ENCODE data around the gene HCN4. TPM values are rescaled to one million over a fixed set of nuclear protein-coding genes. Genes with fewer than 3 reads are reported as not detected.
A peak's percentile ranks its signal among the peaks of the same experiment; 100 is the strongest.

HCN4 gene
- total RNA-seq, 2 donors from 2014 or later: 6.9 to 45.3 TPM

GRCh38 chr15:73354241-73354640 is 14.5 kb downstream of the HCN4 start:
- H3K4me1 ChIP-seq: peaks cover 0 to 6% of the 10 kb centered on the region in 2 donors
- no peaks in the 10 kb centered on the region for H3K36me3 ChIP-seq
- no peaks in the 10 kb centered on the region for H3K9me3 ChIP-seq
- H3K4me3 ChIP-seq: no peak overlapping the region
- H3K27me3 ChIP-seq: no peaks in the 10 kb centered on the region
- TF ChIP-seq CTCF (IDR thresholded peaks at IDR 0.05): no peak
- DNase-seq (ENCODE audit: low spot score): no peak
- no peak overlapping the region for H3K27ac ChIP-seq

GRCh38 chr15:73353734-73354133 is 15.0 kb downstream of the HCN4 start:
- DNase-seq (ENCODE audit: low spot score): no peak

GRCh38 chr15:73352082-73352481 is 16.7 kb downstream of the HCN4 start:
- Histone ChIP-seq H3K36me3 (no peaks in the 10 kb centered on the region), H3K27ac (peak overlapping the region in 1 of 2 donors; percentile 25), H3K4me1 (peaks cover 0 to 6% of the 10 kb centered on the region in 2 donors), H3K9me3 (no peaks in the 10 kb centered on the region), H3K4me3 (no peak overlapping the region), H3K27me3 (no peaks in the 10 kb centered on the region)
- no peak for TF ChIP-seq CTCF (IDR thresholded peaks at IDR 0.05)
- DNase-seq (ENCODE audit: low spot score): no peak

More at GRCh38 chr15:73353734-73354133, 15.0 kb downstream of the HCN4 start:
- Histone ChIP-seq H3K9me3 (no peaks in the 10 kb centered on the region), H3K27me3 (no peaks in the 10 kb centered on the region), H3K4me1 (peaks cover 0 to 6% of the 10 kb centered on the region in 2 donors), H3K36me3 (no peaks in the 10 kb centered on the region), H3K4me3 (no peak overlapping the region), H3K27ac (no peak overlapping the region)
- TF ChIP-seq CTCF (IDR thresholded peaks at IDR 0.05): no peak

- Histone ChIP-seq H3K4me3 (no peak overlapping the region), H3K9me3 (no peaks in the 10 kb centered on the region), H3K4me1 (peaks cover 0 to 14% of the 10 kb centered on the region in 2 donors), H3K27me3 (no peaks in the 10 kb centered on the region), H3K27ac (no peak overlapping the region), H3K36me3 (no peaks in the 10 kb centered on the region)
- no peak for TF ChIP-seq CTCF (IDR thresholded peaks at IDR 0.05)
- no peak for DNase-seq (ENCODE audit: low spot score)
These were observed 19.6 kb downstream of the HCN4 start for GRCh38 chr15:73349191-73349590.

GRCh38 chr15:73346735-73347312 is 21.9 kb downstream of the HCN4 start:
- no peaks in the 10 kb centered on the region for H3K9me3 ChIP-seq
- no peak for DNase-seq (ENCODE audit: low spot score)
- H3K4me1 ChIP-seq: peaks cover 0 to 12% of the 10 kb centered on the region in 2 donors
- H3K27me3 ChIP-seq: no peaks in the 10 kb centered on the region
- H3K36me3 ChIP-seq: no peaks in the 10 kb centered on the region
- H3K27ac ChIP-seq: no peak overlapping the region
- no peak for TF ChIP-seq CTCF (IDR thresholded peaks at IDR 0.05)
- H3K4me3 ChIP-seq: no peak overlapping the region

DNA sequence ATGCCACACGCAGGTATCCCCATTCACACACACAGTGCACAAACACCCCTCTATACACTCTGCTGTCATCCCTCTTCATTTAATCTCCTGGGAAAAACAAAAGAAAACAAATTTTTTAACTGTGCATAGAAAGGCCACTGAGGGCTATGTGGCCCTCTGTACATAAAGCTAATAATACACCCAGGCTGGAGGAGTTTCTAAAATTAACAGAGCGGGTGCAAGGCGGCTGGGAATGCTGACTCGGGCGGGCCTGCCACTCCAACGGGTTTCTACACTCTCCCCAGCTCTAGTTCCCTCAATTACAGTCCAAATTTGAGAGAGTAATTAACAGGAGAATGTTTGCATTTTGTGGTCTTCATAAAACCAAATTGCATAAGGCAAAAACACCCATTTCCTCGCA is 23.1 kb downstream of the HCN4 start:
- H3K27ac ChIP-seq: no peak overlapping the region
- H3K4me1 ChIP-seq: peaks cover 0 to 15% of the 10 kb centered on the region in 2 donors
- no peak for DNase-seq (ENCODE audit: low spot score)
- H3K9me3 ChIP-seq: no peaks in the 10 kb centered on the region
- TF ChIP-seq CTCF (IDR thresholded peaks at IDR 0.05): no peak
- H3K36me3 ChIP-seq: no peaks in the 10 kb centered on the region
- H3K27me3 ChIP-seq: no peaks in the 10 kb centered on the region
- H3K4me3 ChIP-seq: no peak overlapping the region

All from right atrium auricular region (tissue), 2 donors.